Keratinocyte (primary cell): ENCODE results near the gene IFI16.

Experiments used
- EZH2 ChIP-seq: IDR thresholded peaks from one replicate; pipeline ENCODE4 v1.6.1; 2012; ENCODE audit warnings: inconsistent platforms, mild to moderate bottlenecking, low read length, moderate library complexity
- TF ChIP-seq, protein P1 (sequence below), 3 experiments: IDR thresholded peaks in 1 of 3; conservative IDR thresholded peaks in 1 of 3; optimal IDR thresholded peaks in 1 of 3; 2 replicates in 2 of 3; 3 replicates in 1 of 3; pipeline versions ENCODE3 to v1.5.1; 2011; ENCODE audit warnings: low read length in 3 of 3, mild to moderate bottlenecking in 3 of 3, moderate library complexity in 2 of 3, control low read depth in 1 of 3, inconsistent platforms in 1 of 3; ENCODE audit not compliant: insufficient read depth in 2 of 3; ENCODE audit errors: extremely low read depth in 1 of 3

DNA sequence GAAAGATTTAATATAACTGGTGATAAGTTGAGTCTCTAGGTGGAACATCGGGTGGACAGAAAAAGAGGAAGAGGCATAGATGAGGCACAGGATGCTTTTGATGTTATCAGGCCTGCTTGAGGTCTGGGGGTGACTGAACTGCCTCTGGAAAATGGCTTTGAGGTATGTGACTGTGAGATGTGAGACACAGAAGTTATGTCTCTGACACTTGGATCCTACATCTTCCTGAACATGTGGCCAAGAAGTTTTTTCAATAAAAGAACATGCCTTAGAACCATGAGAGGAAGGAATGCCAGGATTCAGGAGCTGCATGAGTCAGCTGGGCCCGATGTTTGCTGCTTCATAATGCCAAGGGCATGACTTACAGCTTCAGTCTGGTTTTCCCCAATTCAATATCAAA lies 78.3 kb downstream of the IFI16 start:
- TF ChIP-seq EZH2: no peak
- TF ChIP-seq, protein P1, sequence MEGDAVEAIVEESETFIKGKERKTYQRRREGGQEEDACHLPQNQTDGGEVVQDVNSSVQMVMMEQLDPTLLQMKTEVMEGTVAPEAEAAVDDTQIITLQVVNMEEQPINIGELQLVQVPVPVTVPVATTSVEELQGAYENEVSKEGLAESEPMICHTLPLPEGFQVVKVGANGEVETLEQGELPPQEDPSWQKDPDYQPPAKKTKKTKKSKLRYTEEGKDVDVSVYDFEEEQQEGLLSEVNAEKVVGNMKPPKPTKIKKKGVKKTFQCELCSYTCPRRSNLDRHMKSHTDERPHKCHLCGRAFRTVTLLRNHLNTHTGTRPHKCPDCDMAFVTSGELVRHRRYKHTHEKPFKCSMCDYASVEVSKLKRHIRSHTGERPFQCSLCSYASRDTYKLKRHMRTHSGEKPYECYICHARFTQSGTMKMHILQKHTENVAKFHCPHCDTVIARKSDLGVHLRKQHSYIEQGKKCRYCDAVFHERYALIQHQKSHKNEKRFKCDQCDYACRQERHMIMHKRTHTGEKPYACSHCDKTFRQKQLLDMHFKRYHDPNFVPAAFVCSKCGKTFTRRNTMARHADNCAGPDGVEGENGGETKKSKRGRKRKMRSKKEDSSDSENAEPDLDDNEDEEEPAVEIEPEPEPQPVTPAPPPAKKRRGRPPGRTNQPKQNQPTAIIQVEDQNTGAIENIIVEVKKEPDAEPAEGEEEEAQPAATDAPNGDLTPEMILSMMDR (optimal IDR thresholded peaks at IDR 0.05 in 1 of 3, IDR thresholded peaks at IDR 0.05 in 1 of 3, conservative IDR thresholded peaks at IDR 0.05 in 1 of 3; ENCODE audit: extremely low read depth in 1 of 3, insufficient read depth in 2 of 3, low read length in 3 of 3): no peak
